ENCODE results near the gene FTO. TPM values are rescaled to one million over a fixed set of nuclear protein-coding genes. Genes with fewer than 3 reads are reported as not detected.

FTO gene
- total RNA-seq, 1 donor from 2014 or later: 98.6 TPM

DNA sequence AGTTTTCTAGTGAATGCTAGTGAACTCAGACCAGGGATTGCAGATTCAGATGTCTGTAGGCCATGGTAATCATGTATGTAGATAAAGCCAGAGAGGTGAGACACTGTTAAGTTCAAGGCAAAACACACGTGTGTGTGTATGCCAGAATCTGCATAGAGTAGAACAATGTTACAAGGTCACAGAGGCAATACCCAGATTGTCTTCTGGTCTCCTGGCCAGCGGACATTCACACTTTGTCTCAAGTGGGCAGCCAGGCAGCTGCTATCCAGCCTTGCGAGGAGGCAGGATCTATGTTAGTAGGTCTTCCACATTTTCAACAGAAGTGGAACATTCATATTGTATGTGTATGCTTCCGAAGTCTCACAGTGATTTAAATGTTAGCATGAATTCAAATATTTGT is 244.4 kb downstream of the FTO start:
- H3K4me3 ChIP-seq: no peak overlapping the region
- TF ChIP-seq, protein P1, sequence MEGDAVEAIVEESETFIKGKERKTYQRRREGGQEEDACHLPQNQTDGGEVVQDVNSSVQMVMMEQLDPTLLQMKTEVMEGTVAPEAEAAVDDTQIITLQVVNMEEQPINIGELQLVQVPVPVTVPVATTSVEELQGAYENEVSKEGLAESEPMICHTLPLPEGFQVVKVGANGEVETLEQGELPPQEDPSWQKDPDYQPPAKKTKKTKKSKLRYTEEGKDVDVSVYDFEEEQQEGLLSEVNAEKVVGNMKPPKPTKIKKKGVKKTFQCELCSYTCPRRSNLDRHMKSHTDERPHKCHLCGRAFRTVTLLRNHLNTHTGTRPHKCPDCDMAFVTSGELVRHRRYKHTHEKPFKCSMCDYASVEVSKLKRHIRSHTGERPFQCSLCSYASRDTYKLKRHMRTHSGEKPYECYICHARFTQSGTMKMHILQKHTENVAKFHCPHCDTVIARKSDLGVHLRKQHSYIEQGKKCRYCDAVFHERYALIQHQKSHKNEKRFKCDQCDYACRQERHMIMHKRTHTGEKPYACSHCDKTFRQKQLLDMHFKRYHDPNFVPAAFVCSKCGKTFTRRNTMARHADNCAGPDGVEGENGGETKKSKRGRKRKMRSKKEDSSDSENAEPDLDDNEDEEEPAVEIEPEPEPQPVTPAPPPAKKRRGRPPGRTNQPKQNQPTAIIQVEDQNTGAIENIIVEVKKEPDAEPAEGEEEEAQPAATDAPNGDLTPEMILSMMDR (IDR thresholded peaks at IDR 0.05): no peak
- no peak for ATAC-seq
- peaks cover 18% of the 10 kb centered on the region for H3K4me1 ChIP-seq
- no peaks in the 10 kb centered on the region for H3K36me3 ChIP-seq
- no peak for DNase-seq
- intact Hi-C loops (cut with DNase I): no loop called here
- H3K27ac ChIP-seq: no peak overlapping the region
- H3K27me3 ChIP-seq (ENCODE audit: low read depth): no peaks in the 10 kb centered on the region
- no peaks in the 10 kb centered on the region for H3K9me3 ChIP-seq

DNA sequence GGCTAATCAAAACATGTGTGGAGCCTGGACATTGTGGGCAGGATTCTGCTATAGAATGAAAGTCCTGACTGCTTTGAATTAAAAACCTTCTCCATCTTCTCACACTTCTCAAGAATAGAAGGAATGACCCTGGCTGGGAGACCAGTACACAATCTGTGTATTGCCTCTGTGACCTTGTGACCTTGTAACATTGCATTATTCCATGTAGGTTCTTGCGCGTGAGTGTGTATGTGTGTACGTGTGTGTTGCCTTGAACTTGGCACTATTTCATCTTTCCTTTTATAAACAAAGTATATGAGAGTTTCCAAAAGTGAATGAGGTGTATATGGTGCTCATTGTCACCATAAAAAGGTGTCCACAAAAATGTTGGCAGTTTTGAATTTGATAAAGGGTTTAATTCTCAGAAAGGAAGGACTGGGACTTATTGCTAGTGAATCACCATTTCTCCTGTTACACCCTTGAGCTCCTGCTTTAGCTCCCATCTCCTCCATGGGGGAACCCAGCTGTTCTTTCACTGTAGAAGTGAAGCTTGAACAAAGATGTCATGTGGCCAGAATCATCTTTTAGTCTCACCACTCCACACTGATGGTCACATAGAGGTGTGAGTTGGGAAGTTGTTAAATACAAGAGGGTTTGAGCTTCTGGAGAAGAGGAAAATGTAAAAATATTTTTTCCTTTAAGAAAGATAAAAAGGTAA is 244.9 kb downstream of the FTO start:
- Histone ChIP-seq H3K36me3 (no peaks in the 10 kb centered on the region), H3K4me1 (peaks cover 18% of the 10 kb centered on the region), H3K27ac (no peak overlapping the region), H3K27me3 (ENCODE audit: low read depth) (no peaks in the 10 kb centered on the region), H3K9me3 (no peaks in the 10 kb centered on the region), H3K4me3 (no peak overlapping the region)
- TF ChIP-seq, protein P1 (IDR thresholded peaks at IDR 0.05): no peak
- no peak for ATAC-seq
- DNase-seq: no peak
- intact Hi-C loops (cut with DNase I): no loop called here

DNA sequence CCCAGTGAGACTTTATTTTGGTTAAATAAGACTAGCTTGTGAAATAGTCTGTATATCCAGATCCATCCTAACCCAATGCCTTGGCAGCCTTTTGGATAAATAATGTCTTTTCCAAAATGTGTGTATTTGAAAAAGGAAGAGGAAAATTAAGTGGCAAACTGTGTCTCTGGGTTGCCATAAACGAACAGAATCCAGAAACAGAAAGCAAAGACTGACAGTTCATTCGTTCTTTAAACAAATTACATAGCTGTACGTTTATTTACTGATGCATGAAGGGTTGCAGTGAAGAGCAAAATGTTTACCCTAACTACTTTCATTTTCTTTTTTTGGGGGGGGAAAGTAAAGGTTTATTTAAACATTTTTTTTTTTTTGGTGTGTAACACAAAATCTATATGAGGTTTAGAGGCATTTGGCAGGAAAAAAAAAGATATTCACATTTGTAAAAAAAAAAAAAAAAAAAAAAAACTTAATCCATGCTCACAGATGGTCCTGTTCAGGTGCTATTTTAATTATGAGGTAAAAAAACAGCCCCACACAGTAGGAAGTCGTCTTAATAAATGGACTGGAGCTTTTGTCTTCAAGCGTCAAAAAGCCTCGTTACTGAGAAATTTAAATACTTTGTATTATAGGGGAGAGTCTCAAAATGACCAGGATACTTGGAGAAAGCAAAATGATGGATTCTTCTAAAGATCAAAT is 245.9 kb downstream of the FTO start:
- H3K4me3 ChIP-seq: no peak overlapping the region
- peaks cover 18% of the 10 kb centered on the region for H3K4me1 ChIP-seq
- DNase-seq: no peak
- no peaks in the 10 kb centered on the region for H3K9me3 ChIP-seq
- H3K27ac ChIP-seq: no peak overlapping the region
- H3K36me3 ChIP-seq: no peaks in the 10 kb centered on the region
- intact Hi-C loops (cut with DNase I): no loop called here
- no peak for ATAC-seq
- TF ChIP-seq, protein P1 (IDR thresholded peaks at IDR 0.05): no peak
- H3K27me3 ChIP-seq (ENCODE audit: low read depth): no peaks in the 10 kb centered on the region

DNA sequence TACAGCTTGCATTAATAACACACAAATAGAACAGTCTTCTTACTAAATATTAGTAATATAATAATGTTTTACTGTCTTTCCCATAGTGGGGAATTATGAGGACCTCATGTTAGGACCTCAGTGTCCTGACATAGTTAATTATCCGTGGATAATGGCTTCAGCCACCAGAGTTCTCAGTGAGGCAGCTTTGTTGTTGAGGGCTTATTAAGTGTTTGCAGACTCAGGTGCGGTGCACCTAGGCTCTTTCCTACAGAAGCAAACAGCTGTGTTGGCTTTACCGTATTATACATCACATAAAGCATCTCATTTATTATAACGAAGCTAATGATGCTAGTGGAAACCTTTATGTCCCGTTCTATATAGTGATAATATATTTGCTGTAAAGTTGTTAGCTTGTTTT is 246.7 kb downstream of the FTO start:
- Histone ChIP-seq H3K27me3 (ENCODE audit: low read depth) (no peaks in the 10 kb centered on the region), H3K27ac (no peak overlapping the region), H3K9me3 (no peaks in the 10 kb centered on the region), H3K4me3 (no peak overlapping the region), H3K4me1 (peaks cover 18% of the 10 kb centered on the region), H3K36me3 (no peaks in the 10 kb centered on the region)
- intact Hi-C loops (cut with DNase I): no loop called here
- ATAC-seq: peak in 1 of 2 donors; percentile 70
- TF ChIP-seq, protein P1 (IDR thresholded peaks at IDR 0.05): no peak
- no peak for DNase-seq

DNA sequence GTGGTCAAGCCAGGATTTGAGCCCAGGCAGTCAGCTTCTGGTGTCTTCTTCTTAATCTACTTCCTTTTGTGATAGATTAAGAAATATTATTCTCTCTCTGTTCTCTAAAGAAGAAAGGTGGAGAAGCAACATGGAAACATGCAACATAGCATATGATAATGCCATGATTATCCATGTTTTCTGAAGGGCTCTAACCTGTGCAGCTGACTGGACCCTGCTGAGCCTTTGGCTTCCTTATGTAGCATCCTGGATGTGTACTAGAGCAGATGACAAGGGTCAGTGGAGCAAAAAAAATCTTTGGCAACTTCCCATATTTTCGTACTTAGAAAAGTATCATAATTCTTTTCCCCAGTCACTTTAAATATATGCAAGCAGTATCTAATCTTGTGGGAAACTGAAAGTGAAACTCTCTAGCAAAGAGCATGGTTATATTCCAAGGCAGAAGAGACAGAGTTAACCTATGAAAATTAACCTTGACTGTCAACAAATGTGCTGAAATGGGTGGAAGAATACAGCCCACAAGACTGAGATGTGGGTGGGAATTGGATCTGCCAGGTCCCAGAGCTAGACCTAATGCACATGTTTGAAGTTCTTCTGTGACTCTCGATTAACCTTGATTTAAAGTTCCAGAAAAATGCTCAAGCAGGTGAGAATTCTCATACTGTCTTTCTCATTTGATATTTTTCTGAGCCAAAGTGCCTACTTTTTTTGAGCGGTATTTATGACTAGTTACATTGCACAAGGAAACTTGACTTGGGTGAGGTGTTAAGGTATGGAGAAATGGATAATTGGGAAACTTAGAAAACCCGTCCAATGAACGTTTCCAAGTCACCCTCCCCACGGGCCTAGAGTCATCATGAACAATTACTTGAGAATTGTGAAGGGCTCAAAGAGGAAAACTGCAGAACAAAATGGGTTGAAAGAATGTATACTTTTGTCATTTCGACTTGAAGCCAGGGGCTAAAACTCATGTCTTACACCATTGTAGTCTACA is 248.6 kb downstream of the FTO start:
- TF ChIP-seq, protein P1 (IDR thresholded peaks at IDR 0.05): no peak
- intact Hi-C loops (cut with DNase I): no loop called here
- ATAC-seq (peak; percentile 34 to 64), DNase-seq (no peak)
- H3K36me3 ChIP-seq: no peaks in the 10 kb centered on the region
- peak overlapping the region; percentile 13 for H3K27ac ChIP-seq
- no peaks in the 10 kb centered on the region for H3K27me3 ChIP-seq (ENCODE audit: low read depth)
- no peaks in the 10 kb centered on the region for H3K9me3 ChIP-seq
- peak overlapping the region; percentile 10 for H3K4me3 ChIP-seq
- H3K4me1 ChIP-seq: peaks cover 18% of the 10 kb centered on the region

All from lower lobe of right lung (tissue), 2 donors.